IMR-90 (cell line): ENCODE results near the gene TMPRSS11E. TPM values are rescaled to one million over a fixed set of nuclear protein-coding genes. Genes with fewer than 3 reads are reported as not detected.

Experiments
- ATAC-seq: fragments of 200-7000 bp; cut with Tn5 transposase; 2 replicates; pipeline ENCODE4 v1.9.1; 2020; ENCODE audit warnings: low read depth, mild to moderate bottlenecking, moderate library complexity
- BruUV-seq: library from RNA; stranded (reverse); fragments of 400-500 nt; replicated peaks from 2 replicates; lab custom pipeline; 2021; lab: Mats Ljungman, UMichigan
- CTCF ChIA-PET: fragments of 300-600 bp; formaldehyde crosslinking; extraction: SDS; loops from one replicate; lab custom pipeline; 2021; ENCODE audit warnings: antibody characterized with exemption; lab: Yijun Ruan, JAX
- POLR2A ChIA-PET: fragments of 300-600 bp; sonication (Branson Sonifier 250); formaldehyde crosslinking; loops from one replicate; lab custom pipeline; 2022; ENCODE audit warnings: antibody characterized with exemption; ENCODE audit not compliant: unreplicated experiment; lab: Charles Lee
- DNase-seq: peaks from one replicate; pipeline ENCODE4 v3.0.0; 2013
- H2AFZ ChIP-seq: replicated peaks from 2 replicates; pipeline ENCODE3; 2013; ENCODE audit warnings: low read length, mild to moderate bottlenecking; ENCODE audit not compliant: poor library complexity
- H2AK5ac ChIP-seq: 2 replicates; pipeline ENCODE4 v1.6.1; 2013; ENCODE audit warnings: low read depth, low read length, inconsistent platforms
- H2AK9ac ChIP-seq: replicated peaks from 2 replicates; pipeline ENCODE3; 2013; ENCODE audit warnings: mild to moderate bottlenecking, low read depth, low read length, moderate library complexity; ENCODE audit not compliant: poor library complexity
- H2BK120ac ChIP-seq: 2 replicates; pipeline ENCODE4 v1.6.1; 2013; ENCODE audit warnings: low read depth, low read length, inconsistent platforms
- H2BK15ac ChIP-seq: 3 replicates; pipeline ENCODE4 v1.6.1; 2013; ENCODE audit warnings: low read depth, low read length, inconsistent platforms
- H2BK20ac ChIP-seq: 2 replicates; pipeline ENCODE4 v1.6.1; 2013; ENCODE audit warnings: low read depth, mild to moderate bottlenecking, inconsistent platforms, low read length, moderate library complexity
- H2BK5ac ChIP-seq: 2 replicates; pipeline ENCODE4 v1.6.1; 2013; ENCODE audit warnings: mild to moderate bottlenecking, low read depth, low read length, inconsistent platforms; ENCODE audit not compliant: poor library complexity, severe bottlenecking
- H3K14ac ChIP-seq: replicated peaks from 2 replicates; pipeline ENCODE4 v1.6.1; 2013; ENCODE audit warnings: low read depth, low read length, inconsistent platforms
- H3K18ac ChIP-seq: 2 replicates; pipeline ENCODE4 v1.6.1; 2013; ENCODE audit warnings: low read depth, low read length, control low read depth
- H3K23ac ChIP-seq: 2 replicates; pipeline ENCODE4 v1.6.1; 2013; ENCODE audit warnings: low read depth, low read length, inconsistent platforms
- H3K27ac ChIP-seq: 2 replicates; pipeline ENCODE4 v1.5.1; 2013; ENCODE audit warnings: mild to moderate bottlenecking, control low read depth, low read length; ENCODE audit not compliant: insufficient read depth
- H3K27me3 ChIP-seq: 2 replicates; pipeline ENCODE4 v1.6.1; 2013; ENCODE audit warnings: low read length; ENCODE audit not compliant: control insufficient read depth, insufficient read depth
- H3K36me3 ChIP-seq: 2 replicates; pipeline ENCODE4 v1.6.1; 2013; ENCODE audit warnings: low read length, mixed read lengths; ENCODE audit not compliant: control insufficient read depth, insufficient read depth
- H3K4ac ChIP-seq: 2 replicates; pipeline ENCODE4 v1.6.1; 2013; ENCODE audit warnings: low read depth, low read length, inconsistent platforms
- H3K4me1 ChIP-seq: 2 replicates; pipeline ENCODE4 v1.6.1; 2013; ENCODE audit warnings: low read length, mixed read lengths; ENCODE audit not compliant: control insufficient read depth, insufficient read depth
- H3K4me2 ChIP-seq: 2 replicates; pipeline ENCODE4 v1.6.1; 2013; ENCODE audit warnings: low read depth, mild to moderate bottlenecking, control low read depth, low read length, moderate library complexity
- H3K4me3 ChIP-seq: 2 replicates; pipeline ENCODE4 v1.5.1; 2013; ENCODE audit warnings: low read depth, mild to moderate bottlenecking, control low read depth, low read length, moderate library complexity; ENCODE audit not compliant: insufficient read depth
- H3K56ac ChIP-seq: 2 replicates; pipeline ENCODE4 v1.6.1; 2013; ENCODE audit warnings: low read length, inconsistent platforms; ENCODE audit not compliant: insufficient read depth; ENCODE audit errors: extremely low read depth
- H3K79me1 ChIP-seq, 2 experiments: 2 replicates each; pipeline ENCODE4 v1.6.1; 2013; ENCODE audit warnings: low read length in 2 of 2, inconsistent platforms in 1 of 2, low read depth in 1 of 2
- H3K9ac ChIP-seq: 2 replicates; pipeline ENCODE4 v1.6.1; 2013; ENCODE audit warnings: low read depth, low read length, control low read depth
- H3K9me1 ChIP-seq: 2 replicates; pipeline ENCODE4 v1.6.1; 2013; ENCODE audit warnings: low read length, inconsistent platforms; ENCODE audit not compliant: insufficient read depth
- H3K9me3 ChIP-seq: 2 replicates; pipeline ENCODE4 v1.6.1; 2013; ENCODE audit warnings: low read length; ENCODE audit not compliant: control insufficient read depth, insufficient read depth
- H4K20me1 ChIP-seq: 2 replicates; pipeline ENCODE4 v1.6.1; 2013; ENCODE audit warnings: low read length, inconsistent platforms; ENCODE audit not compliant: insufficient read depth
- H4K5ac ChIP-seq: 2 replicates; pipeline ENCODE4 v1.6.1; 2013; ENCODE audit warnings: mild to moderate bottlenecking, low read depth, low read length, control low read depth
- H4K8ac ChIP-seq, 2 experiments: 2 replicates each; pipeline ENCODE4 v1.6.1; 2013; ENCODE audit warnings: low read depth in 2 of 2, low read length in 2 of 2, control low read depth in 1 of 2, inconsistent platforms in 1 of 2
- H4K91ac ChIP-seq: 2 replicates; pipeline ENCODE4 v1.6.1; 2013; ENCODE audit warnings: low read depth, low read length, inconsistent platforms; ENCODE audit not compliant: insufficient read depth
- BHLHE40 ChIP-seq: fragments of 150-350 bp; IDR thresholded peaks from 2 replicates; pipeline ENCODE4 v1.6.1; 2016; ENCODE audit warnings: mild to moderate bottlenecking, low read depth, low read length
- CEBPB ChIP-seq: IDR thresholded peaks from 2 replicates; pipeline ENCODE4 v1.6.1; 2012; ENCODE audit warnings: low read depth, low read length, improper control_type of control experiment
- CHD1 ChIP-seq: IDR thresholded peaks from 2 replicates; pipeline ENCODE4 v1.6.1; 2012; ENCODE audit warnings: low read depth, low read length, improper control_type of control experiment
- CTCF ChIP-seq: conservative IDR thresholded peaks from 2 replicates; pipeline ENCODE4 v1.5.1; 2012; ENCODE audit warnings: mild to moderate bottlenecking, low read depth, low read length, improper control_type of control experiment
- FOS ChIP-seq: fragments of 150-350 bp; IDR thresholded peaks from 2 replicates; pipeline ENCODE4 v1.6.1; 2016; ENCODE audit warnings: low read depth, low read length
- MAFK ChIP-seq: IDR thresholded peaks from 2 replicates; pipeline ENCODE4 v1.6.1; 2012; ENCODE audit warnings: low read depth, low read length, improper control_type of control experiment
- MAZ ChIP-seq: IDR thresholded peaks from 2 replicates; pipeline ENCODE4 v1.6.1; 2012; ENCODE audit warnings: low read depth, mild to moderate bottlenecking, low read length, improper control_type of control experiment, moderate library complexity, borderline replicate concordance
- MXI1 ChIP-seq: IDR thresholded peaks from 2 replicates; pipeline ENCODE4 v1.6.1; 2012; ENCODE audit warnings: low read depth, mild to moderate bottlenecking, low read length, moderate library complexity, borderline replicate concordance
- NFE2L2 ChIP-seq: fragments of 150-350 bp; IDR thresholded peaks from 2 replicates; pipeline ENCODE4 v1.6.1; 2016; ENCODE audit warnings: low read depth, mild to moderate bottlenecking, low read length
- POLR2A ChIP-seq: IDR thresholded peaks from 2 replicates; pipeline ENCODE4 v1.6.1; 2012; ENCODE audit warnings: mild to moderate bottlenecking, low read depth, low read length
- RAD21 ChIP-seq: IDR thresholded peaks from 2 replicates; pipeline ENCODE4 v1.6.1; 2012; ENCODE audit warnings: low read length, improper control_type of control experiment
- RCOR1 ChIP-seq: IDR thresholded peaks from 2 replicates; pipeline ENCODE4 v1.6.1; 2012; ENCODE audit warnings: mild to moderate bottlenecking, low read length, improper control_type of control experiment; ENCODE audit not compliant: insufficient replicate concordance
- RFX5 ChIP-seq: IDR thresholded peaks from 2 replicates; pipeline ENCODE4 v1.8.0; 2012; ENCODE audit warnings: low read depth, mild to moderate bottlenecking, low read length, moderate library complexity
- SMC3 ChIP-seq: fragments of 150-350 bp; IDR thresholded peaks from 2 replicates; pipeline ENCODE4 v1.6.1; 2016; ENCODE audit warnings: low read depth, mild to moderate bottlenecking, antibody characterized with exemption, low read length, moderate library complexity
- USF2 ChIP-seq: fragments of 150-350 bp; IDR thresholded peaks from 2 replicates; pipeline ENCODE4 v1.6.1; 2017; ENCODE audit warnings: mild to moderate bottlenecking, antibody characterized with exemption, low read length, low read depth
- WGBS, 2 experiments: methylation state at CpG; one replicate each; pipeline versions ENCODE4 v1.1.5 to v1.1.7; 2013; ENCODE audit warnings: missing lambda C conversion rate in 2 of 2; ENCODE audit not compliant: insufficient read length in 1 of 2; ENCODE audit errors: extremely low coverage in 2 of 2; 5-methylcytosine and 5-hydroxymethylcytosine counted together
- dilution Hi-C: fragments of 300-500 bp; cut with HindIII; formaldehyde crosslinking; loops from one replicate; pipeline ENCODE4 v1.14.3; 2018; ENCODE audit warnings: low sequenced_read_pairs; ENCODE audit not compliant: unreplicated experiment
- in situ Hi-C: fragments of 300-500 bp; cut with MboI; formaldehyde crosslinking; loops from 3 replicates; pipeline ENCODE4 v1.14.3; 2019; ENCODE audit warnings: low sequenced_read_pairs, inconsistent platforms, mixed read lengths
- intact Hi-C: fragments of 100-400 bp; cut with micrococcal nuclease; formaldehyde crosslinking; loops from 2 replicates; pipeline ENCODE4 v1.10.0; 2022
- polyA plus RNA-seq, 3 experiments: library from polyadenylated mRNA; depleted of rRNA; stranded (reverse); fragments of >200 nt; gene quantifications; 2 replicates each; pipeline ENCODE4 v1.2.3, GENCODE V29; 2012; ENCODE audit warnings: low replicate concordance in 1 of 3
- total RNA-seq: library from RNA; depleted of rRNA; stranded (reverse); fragments of >200 nt; gene quantifications from 2 replicates; pipeline ENCODE4 v1.2.3, GENCODE V29; 2012
- TF ChIP-seq, protein P1 (sequence below): fragments of 150-350 bp; IDR thresholded peaks from 2 replicates; pipeline ENCODE4 v1.6.1; 2016; ENCODE audit warnings: low read depth, mild to moderate bottlenecking, low read length, moderate library complexity, borderline replicate concordance

The TMPRSS11E gene
- total and polyA plus RNA-seq, 2 of the 4 experiments (the other 2 are of a cell fraction): not detected

GRCh38 chr4:68489338-68489737, 42.1 kb downstream of the TMPRSS11E start:
- Histone ChIP-seq H3K9ac (no peak overlapping the region), H3K4ac (no peak overlapping the region), H3K9me1 (no peaks in the 10 kb centered on the region), H3K4me2 (no peak overlapping the region), H3K4me3 (no peak overlapping the region), H2BK120ac (no peak overlapping the region), H4K8ac (no peak overlapping the region), H3K4me1 (no peaks in the 10 kb centered on the region), H2BK20ac (no peak overlapping the region), H3K23ac (no peak overlapping the region), H2AK9ac (no peak overlapping the region), H3K18ac (no peak overlapping the region), H2AFZ (no peak overlapping the region), H3K36me3 (no peaks in the 10 kb centered on the region), H3K79me1 (no peaks in the 10 kb centered on the region), H2BK15ac (no peak overlapping the region), H2AK5ac (no peak overlapping the region), H4K20me1 (no peaks in the 10 kb centered on the region), H3K9me3 (no peaks in the 10 kb centered on the region), H2BK5ac (no peak overlapping the region), H4K5ac (no peak overlapping the region), H3K14ac (no peak overlapping the region), H3K27me3 (no peaks in the 10 kb centered on the region), H4K91ac (no peak overlapping the region), H3K27ac (no peak overlapping the region), H3K56ac (no peak overlapping the region)
- dilution Hi-C loops (no loop called here), intact Hi-C loops (no loop called here), in situ Hi-C loops (no loop called here)
- BruUV-seq: no TSS peak
- WGBS, 2 experiments: 48% methylated on average over 4 of the region's 5 CpGs; no CpG with 5 or more reads in 1 of the 2 experiments
- DNase-seq (no peak), ATAC-seq (no peak)
- ChIA-PET CTCF (no interaction called here), POLR2A (no interaction called here)
- TF ChIP-seq CTCF (no peak), FOS (no peak), MAFK (no peak), RCOR1 (no peak), SMC3 (no peak), MXI1 (no peak), MAZ (no peak), POLR2A (no peak), CHD1 (no peak), BHLHE40 (no peak), NFE2L2 (no peak), USF2 (no peak), RAD21 (no peak), RFX5 (no peak), CEBPB (no peak)
- TF ChIP-seq, protein P1, sequence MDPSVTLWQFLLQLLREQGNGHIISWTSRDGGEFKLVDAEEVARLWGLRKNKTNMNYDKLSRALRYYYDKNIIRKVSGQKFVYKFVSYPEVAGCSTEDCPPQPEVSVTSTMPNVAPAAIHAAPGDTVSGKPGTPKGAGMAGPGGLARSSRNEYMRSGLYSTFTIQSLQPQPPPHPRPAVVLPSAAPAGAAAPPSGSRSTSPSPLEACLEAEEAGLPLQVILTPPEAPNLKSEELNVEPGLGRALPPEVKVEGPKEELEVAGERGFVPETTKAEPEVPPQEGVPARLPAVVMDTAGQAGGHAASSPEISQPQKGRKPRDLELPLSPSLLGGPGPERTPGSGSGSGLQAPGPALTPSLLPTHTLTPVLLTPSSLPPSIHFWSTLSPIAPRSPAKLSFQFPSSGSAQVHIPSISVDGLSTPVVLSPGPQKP: no peak
